Endothelial cell of umbilical vein (primary cell): ENCODE results near the gene AUTS2.

Experiments
- EZH2 ChIP-seq: IDR thresholded peaks from 2 replicates; pipeline ENCODE4 v1.6.1; 2012; ENCODE audit warnings: borderline replicate concordance, low read depth, mild to moderate bottlenecking, moderate library complexity, low read length, inconsistent platforms; ENCODE audit not compliant: severe bottlenecking
- GATA2 ChIP-seq: IDR thresholded peaks from 2 replicates; pipeline ENCODE4 v1.7.0; 2011; ENCODE audit warnings: low read depth, mild to moderate bottlenecking, moderate library complexity, mixed read lengths, low read length; ENCODE audit not compliant: insufficient read length, insufficient read depth
- MYC ChIP-seq: IDR thresholded peaks from one replicate; pipeline ENCODE4 v1.6.1; 2011; ENCODE audit warnings: mild to moderate bottlenecking, low read depth, low read length
- POLR2A ChIP-seq: IDR thresholded peaks from 2 replicates; pipeline ENCODE4 v1.6.1; 2012; ENCODE audit warnings: low read depth, mild to moderate bottlenecking, control low read depth, low read length
- POLR2AphosphoS5 ChIP-seq: IDR thresholded peaks from 2 replicates; pipeline ENCODE4 v1.6.1; 2012; ENCODE audit warnings: low read depth, mild to moderate bottlenecking, control low read depth, low read length, moderate library complexity; ENCODE audit not compliant: insufficient read depth
- TF ChIP-seq, protein P1 (sequence below), 2 donors: IDR thresholded peaks; 1 replicate in 1 of 2; 2 replicates in 1 of 2; pipeline ENCODE4 v1.5.1; 2011; ENCODE audit warnings: low read length in 2 of 2, mild to moderate bottlenecking in 2 of 2, moderate library complexity in 2 of 2, control low read depth in 1 of 2, inconsistent platforms in 1 of 2, low read depth in 1 of 2; ENCODE audit not compliant: insufficient read depth in 1 of 2; ENCODE audit errors: extremely low read depth in 1 of 2

DNA sequence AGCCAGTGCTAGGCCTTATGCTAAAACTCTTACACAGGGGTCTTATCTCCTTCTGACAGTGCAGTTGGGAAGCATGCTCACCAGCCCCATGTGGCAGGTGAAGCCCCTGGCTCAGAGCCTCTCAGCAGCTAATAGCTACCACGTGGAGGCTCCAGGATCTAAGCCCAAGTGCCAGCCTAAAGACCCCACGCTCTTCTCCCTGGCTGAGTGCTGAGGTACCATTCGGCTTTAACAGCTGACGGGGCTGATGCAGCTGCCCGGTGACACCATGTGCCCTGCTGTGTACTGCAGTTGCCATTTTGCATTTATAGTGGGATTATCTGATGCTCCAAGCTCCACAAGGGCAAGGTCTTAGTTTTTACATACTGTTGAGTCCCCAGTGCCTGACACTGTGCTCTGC, 1017.9 kb downstream of the AUTS2 start:
- no peak for TF ChIP-seq EZH2
- TF ChIP-seq, protein P1, sequence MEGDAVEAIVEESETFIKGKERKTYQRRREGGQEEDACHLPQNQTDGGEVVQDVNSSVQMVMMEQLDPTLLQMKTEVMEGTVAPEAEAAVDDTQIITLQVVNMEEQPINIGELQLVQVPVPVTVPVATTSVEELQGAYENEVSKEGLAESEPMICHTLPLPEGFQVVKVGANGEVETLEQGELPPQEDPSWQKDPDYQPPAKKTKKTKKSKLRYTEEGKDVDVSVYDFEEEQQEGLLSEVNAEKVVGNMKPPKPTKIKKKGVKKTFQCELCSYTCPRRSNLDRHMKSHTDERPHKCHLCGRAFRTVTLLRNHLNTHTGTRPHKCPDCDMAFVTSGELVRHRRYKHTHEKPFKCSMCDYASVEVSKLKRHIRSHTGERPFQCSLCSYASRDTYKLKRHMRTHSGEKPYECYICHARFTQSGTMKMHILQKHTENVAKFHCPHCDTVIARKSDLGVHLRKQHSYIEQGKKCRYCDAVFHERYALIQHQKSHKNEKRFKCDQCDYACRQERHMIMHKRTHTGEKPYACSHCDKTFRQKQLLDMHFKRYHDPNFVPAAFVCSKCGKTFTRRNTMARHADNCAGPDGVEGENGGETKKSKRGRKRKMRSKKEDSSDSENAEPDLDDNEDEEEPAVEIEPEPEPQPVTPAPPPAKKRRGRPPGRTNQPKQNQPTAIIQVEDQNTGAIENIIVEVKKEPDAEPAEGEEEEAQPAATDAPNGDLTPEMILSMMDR (IDR thresholded peaks at IDR 0.05; ENCODE audit: extremely low read depth in 1 of 2, insufficient read depth in 1 of 2, low read depth in 1 of 2, low read length in 2 of 2), result no peak
- no peak for TF ChIP-seq GATA2
- TF ChIP-seq POLR2AphosphoS5, result no peak
- TF ChIP-seq POLR2A, result no peak
- TF ChIP-seq MYC, result no peak
